HepG2 (cell line): ENCODE measurements around the gene FBXO10. TPM values are rescaled to one million over a fixed set of nuclear protein-coding genes. Genes with fewer than 3 reads are reported as not detected.

Experiments
- CAMTA2 ChIP-seq: sonication (generic); formaldehyde crosslinking; IDR thresholded peaks from 2 replicates; pipeline ENCODE4 v1.4.0; 2020; ENCODE audit warnings: mild to moderate bottlenecking, missing genetic modification reagents, borderline replicate concordance
- CHCHD3 ChIP-seq: sonication (generic); formaldehyde crosslinking; IDR thresholded peaks from 2 replicates; pipeline ENCODE4 v1.8.0; 2022; ENCODE audit warnings: mild to moderate bottlenecking, missing genetic modification reagents, moderate library complexity
- CREM ChIP-seq, 2 experiments: sonication (generic) in 1 of 2; formaldehyde crosslinking in 1 of 2; IDR thresholded peaks; 2 replicates each; pipeline versions ENCODE4 v1.4.0 to v1.6.1; 2016 to 2020; ENCODE audit warnings: antibody characterized with exemption in 1 of 2, mild to moderate bottlenecking in 1 of 2, missing genetic modification reagents in 1 of 2
- HDAC2 ChIP-seq: sonication (generic); formaldehyde crosslinking; IDR thresholded peaks from 2 replicates; pipeline ENCODE4 v1.4.0; 2020; ENCODE audit warnings: missing genetic modification reagents
- MED13 ChIP-seq: sonication (generic); formaldehyde crosslinking; IDR thresholded peaks from 2 replicates; pipeline ENCODE4 v1.5.0; 2020; ENCODE audit warnings: missing genetic modification reagents
- MIER3 ChIP-seq: IDR thresholded peaks from 2 replicates; pipeline ENCODE4 v1.6.1; 2016; ENCODE audit warnings: missing compliant biosample characterization, borderline replicate concordance
- MYPOP ChIP-seq: sonication (generic); formaldehyde crosslinking; IDR thresholded peaks from 2 replicates; pipeline ENCODE4 v1.8.1; 2023; ENCODE audit warnings: mild to moderate bottlenecking, moderate library complexity, missing genetic modification reagents
- NAIF1 ChIP-seq: sonication (generic); formaldehyde crosslinking; IDR thresholded peaks from 2 replicates; pipeline ENCODE4 v1.5.0; 2020; ENCODE audit warnings: mild to moderate bottlenecking, missing genetic modification reagents, borderline replicate concordance
- PCBP2 ChIP-seq: fragments of 200-400 bp; formaldehyde crosslinking; optimal IDR thresholded peaks from 2 replicates; pipeline ENCODE3; 2018; ENCODE audit warnings: low read length, low read depth; ENCODE audit not compliant: poor library complexity, severe bottlenecking
- RORA ChIP-seq: sonication (generic); formaldehyde crosslinking; IDR thresholded peaks from 2 replicates; pipeline ENCODE4 v1.5.0; 2020; ENCODE audit warnings: mild to moderate bottlenecking, missing genetic modification reagents, moderate library complexity
- SIN3A ChIP-seq: IDR thresholded peaks from 2 replicates; pipeline ENCODE4 v1.6.1; 2011; ENCODE audit warnings: low read depth, mild to moderate bottlenecking, control low read depth, low read length, borderline replicate concordance
- SP140L ChIP-seq: sonication (generic); formaldehyde crosslinking; IDR thresholded peaks from 2 replicates; pipeline ENCODE4 v1.4.0; 2020; ENCODE audit warnings: missing genetic modification reagents, borderline replicate concordance
- SUZ12 ChIP-seq: fragments of 150-350 bp; IDR thresholded peaks from 2 replicates; pipeline ENCODE4 v1.6.1; 2014; ENCODE audit warnings: low read depth, low read length
- TGIF2 ChIP-seq: IDR thresholded peaks from 2 replicates; pipeline ENCODE4 v1.6.1; 2016; ENCODE audit warnings: control low read depth, missing compliant biosample characterization
- ZBTB2 ChIP-seq: sonication (generic); formaldehyde crosslinking; IDR thresholded peaks from 2 replicates; pipeline ENCODE4 v1.8.0; 2022; ENCODE audit warnings: low read depth, missing genetic modification reagents
- ZFP36L1 ChIP-seq: sonication (generic); formaldehyde crosslinking; IDR thresholded peaks from 2 replicates; pipeline ENCODE4 v1.8.0; 2022; ENCODE audit warnings: mild to moderate bottlenecking, missing genetic modification reagents, moderate library complexity
- ZNF121 ChIP-seq: sonication (generic); formaldehyde crosslinking; IDR thresholded peaks from 2 replicates; pipeline ENCODE4 v1.5.0; 2020; ENCODE audit warnings: mild to moderate bottlenecking, missing genetic modification reagents
- ZNF30 ChIP-seq: sonication (generic); formaldehyde crosslinking; IDR thresholded peaks from 2 replicates; pipeline ENCODE4 v1.5.0; 2020; ENCODE audit warnings: mild to moderate bottlenecking, missing genetic modification reagents
- ZNF546 ChIP-seq: sonication (generic); formaldehyde crosslinking; conservative IDR thresholded peaks from 2 replicates; pipeline ENCODE4 v1.8.1; 2023; ENCODE audit warnings: mild to moderate bottlenecking, missing genetic modification reagents
- ZNF547 ChIP-seq: sonication (generic); formaldehyde crosslinking; IDR thresholded peaks from 2 replicates; pipeline ENCODE4 v1.5.1; 2020; ENCODE audit warnings: mild to moderate bottlenecking, missing genetic modification reagents
- ZNF580 ChIP-seq: IDR thresholded peaks from 2 replicates; pipeline ENCODE4 v1.6.1; 2016; ENCODE audit warnings: low read depth, borderline replicate concordance
- polyA plus RNA-seq, 8 experiments: library from polyadenylated mRNA; depleted of rRNA in 3 of 8; stranded (reverse) in 7 of 8; unstranded in 1 of 8; fragments of >200 nt; fragmentation: Illumina TruSeq in 4 of 8; extraction: Trizol in 4 of 8; gene quantifications; 2 replicates each; pipeline versions ENCODE4 v1.2.1 to v1.2.3, GENCODE V29; 2011 to 2016; ENCODE audit warnings: low read depth in 4 of 8, missing spikeins in 1 of 8, mixed read lengths in 1 of 8; ENCODE audit not compliant: insufficient read depth in 1 of 8
- total RNA-seq, 5 experiments: library from RNA; depleted of rRNA; stranded (reverse); fragments of >200 nt; fragmentation: Illumina TruSeq; extraction: Trizol; gene quantifications; 2 replicates each; pipeline ENCODE4 v1.2.3, GENCODE V29; 2016; ENCODE audit warnings: low read depth in 1 of 5

Gene FBXO10
- total and polyA plus RNA-seq, 2 of the 13 experiments (the other 11 are each of a cell fraction or from before 2014, with no cell fraction given), result 3.1 to 5.1 TPM

- TF ChIP-seq SIN3A (peak; percentile 86; the same call in 1 of the 2 replicates), NAIF1 (CRISPR knock-in tag) (peak; percentile 56; the same call in 1 of the 2 replicates), MIER3 (CRISPR knock-in tag) (no peak), ZBTB2 (CRISPR knock-in tag) (no peak), MED13 (CRISPR knock-in tag) (no peak), TGIF2 (CRISPR knock-in tag) (peak; percentile 69; the same call in 1 of the 2 replicates), CREM (IDR thresholded peaks at IDR 0.05) (peak; percentile 37; the same call in 1 of the 2 replicates), CREM (CRISPR knock-in tag; IDR thresholded peaks at IDR 0.05) (no peak), ZFP36L1 (CRISPR knock-in tag) (no peak; the same call in 1 of the 2 replicates), CAMTA2 (CRISPR knock-in tag) (no peak), PCBP2 (no peak), SUZ12 (no peak), MYPOP (peak; percentile 69; the same call in 1 of the 2 replicates), RORA (CRISPR knock-in tag) (no peak), SP140L (CRISPR knock-in tag) (no peak), ZNF547 (CRISPR knock-in tag) (no peak), HDAC2 (CRISPR knock-in tag) (peak; percentile 19; the same call in 1 of the 2 replicates), CHCHD3 (CRISPR knock-in tag) (no peak), ZNF580 (CRISPR knock-in tag) (peak; percentile 71; the same call in 1 of the 2 replicates), ZNF30 (CRISPR knock-in tag) (no peak), ZNF121 (CRISPR knock-in tag) (peak; percentile 5; the same call in 1 of the 2 replicates), ZNF546 (CRISPR knock-in tag) (no peak)
Measured at GRCh38 chr9:37485389-37486255, 90.6 kb downstream of the FBXO10 start, which contains the start of gene POLR1E (continued).
